HepG2 (cell line): Measurements from ENCODE around the gene PDILT. TPM values are rescaled to one million over a fixed set of nuclear protein-coding genes. Genes with fewer than 3 reads are reported as not detected.

Experiments
- CEBPZ ChIP-seq: IDR thresholded peaks from 2 replicates; pipeline ENCODE4 v1.6.1; 2012; ENCODE audit warnings: low read length, improper control_type of control experiment
- E2F1 ChIP-seq: sonication (generic); formaldehyde crosslinking; IDR thresholded peaks from 2 replicates; pipeline ENCODE4 v1.5.0; 2020; ENCODE audit warnings: missing genetic modification reagents
- HNRNPL ChIP-seq: fragments of 200-400 bp; formaldehyde crosslinking; IDR thresholded peaks from 2 replicates; pipeline ENCODE4 v1.6.1; 2017; ENCODE audit warnings: mild to moderate bottlenecking, low read depth, low read length
- KAT8 ChIP-seq: IDR thresholded peaks from 2 replicates; pipeline ENCODE4 v1.6.1; 2016; ENCODE audit warnings: missing genetic modification reagents, missing compliant biosample characterization
- LCORL ChIP-seq, 2 experiments: fragments of 450-650 bp in 1 of 2; sonication (generic) in 1 of 2; formaldehyde crosslinking in 1 of 2; IDR thresholded peaks; 2 replicates each; pipeline versions ENCODE4 v1.5.0 to v1.6.1; 2017 to 2020; ENCODE audit warnings: antibody characterized with exemption in 1 of 2, missing genetic modification reagents in 1 of 2
- MBD4 ChIP-seq: IDR thresholded peaks from 2 replicates; pipeline ENCODE4 v1.6.1; 2012; ENCODE audit warnings: low read length, inconsistent platforms, borderline replicate concordance
- PLRG1 ChIP-seq: fragments of 450-650 bp; conservative IDR thresholded peaks from 2 replicates; pipeline ENCODE4 v1.6.1; 2016
- RNF2 ChIP-seq: fragments of 450-650 bp; conservative IDR thresholded peaks from 2 replicates; pipeline ENCODE4 v1.6.1; 2016; ENCODE audit warnings: low read depth
- SMARCC2 ChIP-seq: fragments of 450-650 bp; IDR thresholded peaks from 2 replicates; pipeline ENCODE4 v1.6.1; 2017; ENCODE audit warnings: antibody characterized with exemption, mild to moderate bottlenecking
- SRSF1 ChIP-seq: fragments of 200-400 bp; formaldehyde crosslinking; optimal IDR thresholded peaks from 2 replicates; pipeline ENCODE3; 2017; ENCODE audit warnings: mild to moderate bottlenecking, low read depth, low read length, moderate library complexity
- SRY ChIP-seq: sonication (generic); formaldehyde crosslinking; IDR thresholded peaks from 2 replicates; pipeline ENCODE4 v1.8.0; 2022; ENCODE audit warnings: mild to moderate bottlenecking, missing genetic modification reagents
- THRA ChIP-seq: sonication (generic); formaldehyde crosslinking; IDR thresholded peaks from 2 replicates; pipeline ENCODE4 v1.4.0; 2020; ENCODE audit warnings: missing genetic modification reagents, borderline replicate concordance
- U2AF1 ChIP-seq: fragments of 200-400 bp; formaldehyde crosslinking; optimal IDR thresholded peaks from 2 replicates; pipeline ENCODE3; 2017; ENCODE audit warnings: mild to moderate bottlenecking, low read depth, low read length
- ZEB1 ChIP-seq: IDR thresholded peaks from 2 replicates; pipeline ENCODE4 v1.6.1; 2012; ENCODE audit warnings: mild to moderate bottlenecking, low read depth, inconsistent platforms; ENCODE audit not compliant: insufficient replicate concordance
- ZNF646 ChIP-seq: sonication (generic); formaldehyde crosslinking; IDR thresholded peaks from 2 replicates; pipeline ENCODE4 v1.9.0; 2021; ENCODE audit warnings: mild to moderate bottlenecking, missing genetic modification reagents
- ZNF652 ChIP-seq: IDR thresholded peaks from 2 replicates; pipeline ENCODE4 v1.6.1; 2016; ENCODE audit warnings: low read depth, borderline replicate concordance
- polyA plus RNA-seq, 8 experiments: library from polyadenylated mRNA; depleted of rRNA in 3 of 8; stranded (reverse) in 7 of 8; unstranded in 1 of 8; fragments of >200 nt; fragmentation: Illumina TruSeq in 4 of 8; extraction: Trizol in 4 of 8; gene quantifications; 2 replicates each; pipeline versions ENCODE4 v1.2.1 to v1.2.3, GENCODE V29; 2011 to 2016; ENCODE audit warnings: low read depth in 4 of 8, missing spikeins in 1 of 8, mixed read lengths in 1 of 8; ENCODE audit not compliant: insufficient read depth in 1 of 8
- total RNA-seq, 5 experiments: library from RNA; depleted of rRNA; stranded (reverse); fragments of >200 nt; fragmentation: Illumina TruSeq; extraction: Trizol; gene quantifications; 2 replicates each; pipeline ENCODE4 v1.2.3, GENCODE V29; 2016; ENCODE audit warnings: low read depth in 1 of 5

The PDILT gene
- total and polyA plus RNA-seq, 2 of the 13 experiments (the other 11 are each of a cell fraction or from before 2014, with no cell fraction given) = not detected

GRCh38 chr16:20385844-20386832 is 18.4 kb downstream of the PDILT start (continued):
- TF ChIP-seq CEBPZ (no peak), SRY (CRISPR knock-in tag) (peak; percentile 82; the same call in 1 of the 2 replicates), SRSF1 (peak; percentile 85), PLRG1 (no peak), ZNF652 (no peak), ZNF646 (CRISPR knock-in tag) (peak; percentile 44; the same call in 1 of the 2 replicates), U2AF1 (no peak), E2F1 (CRISPR knock-in tag) (no peak), KAT8 (CRISPR knock-in tag) (peak; percentile 3; the same call in 1 of the 2 replicates), LCORL (IDR thresholded peaks at IDR 0.05) (no peak), LCORL (CRISPR knock-in tag; IDR thresholded peaks at IDR 0.05) (peak; percentile 83), SMARCC2 (no peak), ZEB1 (peak; percentile 98), RNF2 (no peak), THRA (CRISPR knock-in tag) (peak; percentile 63; the same call in 1 of the 2 replicates), HNRNPL (peak; percentile 62; the same call in 1 of the 2 replicates), MBD4 (no peak)
